GOT3 (cell line): ENCODE results near the gene WDR27.
"Not testable (repeated sequence)": the region's sequence is repeated elsewhere in the genome, so short reads cannot be mapped to it uniquely, and the experiment has no call there.

Experiments used
- DNase-seq: peaks from one replicate; lab custom pipeline; 2025; ENCODE audit warnings: mixed read lengths; lab: John Stamatoyannopoulos, UW

WDR27 gene

DNA sequence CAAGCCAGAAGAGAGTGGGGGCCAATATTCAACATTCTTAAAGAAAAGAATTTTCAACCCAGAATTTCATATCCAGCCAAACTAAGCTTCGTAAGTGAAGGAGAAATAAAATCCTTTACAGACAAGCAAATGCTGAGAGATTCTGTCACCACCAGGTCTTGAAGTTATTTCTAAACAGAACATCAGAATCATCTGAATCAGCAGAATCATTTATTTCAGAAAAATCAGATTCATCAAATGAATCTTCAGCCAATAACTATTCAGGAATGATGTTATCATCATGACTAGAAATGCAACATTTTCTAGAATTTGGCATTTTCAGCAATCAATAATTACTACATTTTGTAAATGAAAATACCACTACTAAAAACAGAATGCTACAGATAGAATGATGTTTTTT is 100.7 kb downstream of the WDR27 start:
- not testable (repeated sequence) for DNase-seq

DNA sequence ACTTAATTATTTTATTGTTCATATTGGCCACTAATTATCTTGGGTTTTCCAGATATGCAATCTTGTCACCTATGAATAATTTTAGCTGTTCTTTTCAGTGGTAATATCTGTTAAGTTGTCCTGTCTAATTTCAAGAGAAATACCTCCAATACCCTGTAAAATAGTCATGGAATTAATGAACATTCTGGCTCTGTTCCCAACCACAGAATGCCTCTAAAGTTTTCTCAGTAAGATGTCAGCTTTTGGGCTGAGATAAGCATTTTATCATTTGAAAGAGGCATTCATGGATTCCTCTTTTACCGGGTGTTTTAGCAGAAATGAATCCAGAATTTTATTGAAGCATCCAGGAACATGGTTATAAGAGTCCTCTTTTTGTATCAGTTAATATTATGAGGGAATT is 109.3 kb downstream of the WDR27 start:
- no peak for DNase-seq

DNA sequence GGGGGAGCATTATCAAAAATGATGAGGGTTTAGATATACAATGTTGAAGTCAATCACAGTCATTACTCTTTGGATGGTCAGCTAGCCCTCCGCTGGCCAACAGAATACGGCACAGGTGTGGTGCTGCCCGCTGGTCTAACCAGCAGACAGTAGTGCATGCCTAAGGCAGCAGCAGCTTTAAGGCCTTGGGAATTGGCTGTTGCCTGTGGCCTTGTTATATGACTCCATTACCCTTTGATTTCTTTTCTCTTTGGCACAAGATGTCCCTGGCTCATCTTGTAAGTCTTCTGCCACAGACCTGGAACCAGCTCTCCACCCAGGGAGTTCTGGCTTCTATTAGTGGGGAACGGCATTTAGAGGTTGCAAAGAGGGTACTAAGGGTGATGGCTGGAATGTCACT is 110.2 kb downstream of the WDR27 start:
- no peak for DNase-seq

DNA sequence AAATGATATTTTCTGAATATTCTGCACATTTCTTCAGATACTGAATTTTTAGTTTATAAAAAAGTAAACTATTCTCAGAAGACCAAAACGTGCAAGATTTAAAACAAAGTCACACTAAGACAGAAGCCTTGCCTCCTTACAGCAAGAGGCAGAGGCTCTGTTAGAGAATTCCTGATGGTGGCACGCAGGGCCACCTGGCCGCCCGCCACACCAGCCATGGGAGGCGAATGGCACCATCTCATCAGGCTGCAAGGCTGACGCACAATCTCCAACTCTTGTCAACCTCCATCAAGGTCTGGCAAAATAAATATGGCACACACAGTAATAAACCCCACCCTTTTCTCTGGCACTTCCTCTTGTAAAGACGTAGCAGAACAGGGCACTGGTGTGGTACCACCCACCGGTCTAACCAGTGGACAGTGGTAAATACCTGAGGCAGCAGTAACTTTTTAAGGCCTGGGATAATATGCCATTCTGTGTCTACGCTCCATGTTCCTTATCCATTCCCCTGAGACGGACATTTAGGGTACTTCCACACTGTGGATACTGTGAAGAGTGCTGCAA is 111.4 kb downstream of the WDR27 start:
- DNase-seq = no peak

DNA sequence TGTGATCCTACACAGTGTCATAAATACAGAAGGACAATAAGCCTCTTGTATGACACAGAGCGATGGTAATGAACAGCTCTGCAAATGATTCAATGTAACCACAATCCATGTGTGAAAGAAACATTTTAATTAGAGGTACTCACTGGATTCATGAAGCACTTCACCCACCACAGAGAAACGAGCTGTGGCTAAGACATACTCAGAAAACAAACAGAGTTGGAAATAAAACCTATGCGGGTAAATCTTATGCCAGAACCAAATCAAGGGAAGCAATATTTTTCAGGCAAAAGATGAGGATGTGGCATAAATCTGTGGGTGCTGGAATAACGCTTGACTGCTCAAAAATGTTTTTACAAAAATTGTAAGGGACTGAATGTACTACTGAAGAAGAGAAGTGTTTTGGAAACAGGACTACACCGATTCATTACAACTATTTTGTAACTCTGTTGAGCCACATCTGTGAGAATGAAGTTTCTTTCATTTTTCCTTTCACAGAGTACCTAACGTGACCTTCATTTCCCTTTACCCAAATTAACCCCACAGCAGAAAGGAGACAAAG is 112.1 kb downstream of the WDR27 start:
- DNase-seq = no peak

DNA sequence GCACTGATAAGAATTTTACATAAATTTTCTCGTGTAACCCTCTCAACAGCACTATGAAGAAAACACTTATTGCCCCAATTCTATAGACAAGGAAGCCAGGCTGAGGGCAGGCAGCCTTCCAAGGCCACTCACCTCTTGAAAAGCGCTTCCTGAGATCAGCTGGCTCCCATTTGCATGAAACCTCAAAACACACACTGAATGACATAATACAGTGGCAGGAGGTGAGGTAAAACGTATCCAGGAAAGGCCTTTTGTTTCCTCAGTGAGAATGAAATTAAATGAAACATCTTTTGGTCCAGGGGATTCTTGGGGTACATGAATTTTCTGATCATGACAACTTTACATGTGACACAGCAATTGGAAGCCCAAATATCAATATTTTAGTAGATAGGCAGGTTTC is 112.5 kb downstream of the WDR27 start:
- no peak for DNase-seq

DNA sequence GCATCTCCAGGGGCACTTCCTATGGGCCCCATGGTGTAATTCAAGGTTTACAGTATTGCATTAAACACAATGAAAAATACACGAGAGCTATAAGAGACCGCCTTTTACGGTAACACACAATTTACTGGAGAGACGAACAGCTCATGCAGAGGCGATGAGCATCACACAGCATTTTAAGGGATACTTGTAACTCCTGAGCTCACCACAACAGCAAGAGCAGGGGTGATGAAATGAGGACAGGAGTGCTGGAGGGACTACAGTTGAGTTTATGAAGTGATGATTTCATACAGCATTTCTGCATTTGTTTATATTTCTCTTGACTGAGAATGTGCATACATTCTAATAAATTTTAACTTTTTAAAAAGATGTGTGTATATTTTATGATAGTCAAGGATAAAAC is 113.9 kb downstream of the WDR27 start:
- DNase-seq = no peak

DNA sequence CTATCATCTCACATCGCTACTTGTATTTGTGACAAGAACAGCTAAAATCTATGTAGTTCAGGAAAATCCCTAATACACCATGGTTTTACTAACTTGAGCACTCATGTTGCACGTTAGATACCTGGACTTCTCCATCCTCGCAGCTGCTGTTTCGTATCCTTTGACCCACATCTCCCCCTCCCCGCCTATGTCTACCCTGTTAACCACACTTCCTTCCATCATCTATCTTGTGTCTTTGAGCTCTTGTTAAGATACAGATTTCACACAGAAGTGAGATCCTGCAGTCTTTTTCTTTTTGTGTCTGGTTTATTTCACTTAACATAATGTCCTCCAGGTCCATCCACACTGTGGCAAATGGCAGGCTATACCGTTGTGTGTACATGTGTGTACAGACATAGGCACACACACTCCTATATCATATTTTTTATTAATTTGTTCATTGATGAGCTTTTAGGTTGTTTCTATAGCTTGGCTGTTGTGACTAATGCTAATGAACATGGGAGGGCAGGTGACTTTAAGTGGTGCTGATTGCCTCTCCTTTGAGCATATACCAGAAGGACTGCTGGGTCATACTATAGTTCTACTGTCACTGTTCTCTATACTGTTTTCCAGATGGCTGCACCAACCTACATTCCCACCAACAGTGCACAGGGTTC is 117.8 kb downstream of the WDR27 start:
- DNase-seq = no peak

DNA sequence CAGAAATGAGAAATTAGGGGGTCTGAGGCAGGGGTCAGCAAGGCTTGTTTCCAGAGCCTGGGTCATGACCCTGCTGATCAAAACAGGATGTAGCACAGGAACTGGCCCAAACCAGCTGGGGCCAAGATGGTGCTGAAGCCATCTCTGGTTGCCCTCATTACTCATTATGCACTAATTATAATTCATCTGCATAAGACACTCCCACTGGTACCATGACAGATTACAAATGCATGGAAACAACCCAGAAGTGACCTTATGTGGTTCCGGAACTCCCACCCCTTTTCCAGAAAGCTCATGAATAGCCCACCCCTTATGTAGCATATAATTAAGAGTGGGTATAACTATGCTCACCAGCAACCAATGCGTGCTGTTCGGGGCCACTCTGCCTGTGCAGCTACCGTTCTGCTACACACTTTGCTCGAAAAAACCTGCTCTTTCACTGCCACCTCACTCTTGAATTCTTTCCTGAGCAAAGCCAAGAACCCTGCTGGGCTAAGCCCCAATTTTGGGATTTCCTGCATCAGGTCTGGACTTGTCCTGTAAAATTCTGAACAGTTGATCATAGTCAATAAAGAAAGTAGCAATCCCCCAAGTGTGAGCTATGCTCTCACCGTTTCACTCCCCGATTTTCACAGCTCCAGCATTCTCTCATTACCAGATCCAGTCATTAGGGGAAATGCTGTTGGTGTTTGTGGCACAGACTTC is 122.3 kb downstream of the WDR27 start:
- DNase-seq = no peak

DNA sequence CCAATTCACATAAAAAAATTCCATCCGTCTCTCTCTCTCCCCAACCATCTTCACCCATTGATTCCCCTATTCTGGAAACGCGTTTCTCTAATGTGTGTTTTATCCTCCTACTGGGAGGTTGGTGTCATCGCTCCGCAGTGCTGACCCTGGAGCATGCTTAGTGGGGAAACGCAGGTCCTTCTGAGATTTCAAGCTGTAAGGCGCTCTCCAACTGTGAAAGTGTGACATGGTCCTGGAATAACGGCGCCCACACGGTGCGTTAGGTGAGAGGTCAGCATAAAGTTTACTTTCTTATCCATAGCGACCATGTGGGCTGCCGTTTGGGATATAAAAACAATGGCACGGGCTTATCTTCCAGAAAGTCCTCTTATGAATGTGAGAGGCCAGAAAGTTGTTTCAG is 123.9 kb downstream of the WDR27 start:
- no peak for DNase-seq

DNA sequence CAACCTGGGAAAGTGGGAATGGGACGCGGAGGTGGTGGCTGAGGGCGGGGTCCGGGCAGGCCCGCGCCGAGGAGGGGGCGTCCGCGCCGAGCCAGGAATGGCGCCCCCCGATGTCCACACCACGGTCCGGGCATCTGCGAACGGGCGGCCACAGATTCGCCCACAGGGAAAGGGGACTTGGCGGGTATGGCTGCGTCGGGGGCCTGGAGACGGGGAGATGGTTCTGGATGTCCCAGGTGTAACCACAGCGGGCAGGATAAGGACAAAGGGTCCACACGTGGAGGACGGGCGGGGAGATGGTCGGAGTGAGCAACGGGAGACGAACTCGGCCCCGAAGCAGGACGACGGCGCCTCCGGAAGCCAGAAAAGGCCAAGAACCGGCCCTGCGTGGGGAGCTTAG is 124.6 kb downstream of the WDR27 start:
- no peak for DNase-seq

DNA sequence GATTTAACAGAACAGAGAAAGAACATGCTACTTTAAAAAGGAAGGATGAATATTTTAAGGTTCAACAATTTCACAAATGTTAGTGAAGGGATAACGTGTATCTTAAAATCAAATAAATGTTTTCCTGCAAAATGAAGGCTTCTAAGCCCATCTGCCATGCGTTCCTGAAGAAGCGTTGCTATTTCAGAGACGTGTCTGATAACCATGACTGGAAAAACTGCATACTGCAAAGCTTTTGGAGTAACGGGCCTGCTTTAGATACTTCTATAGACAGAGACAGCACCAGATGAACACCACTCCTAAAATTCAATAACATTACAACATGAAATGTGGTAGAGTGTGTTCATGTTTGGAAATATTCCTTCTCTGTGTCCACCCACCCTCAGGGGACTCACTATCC is 126.0 kb downstream of the WDR27 start:
- DNase-seq = no peak

DNA sequence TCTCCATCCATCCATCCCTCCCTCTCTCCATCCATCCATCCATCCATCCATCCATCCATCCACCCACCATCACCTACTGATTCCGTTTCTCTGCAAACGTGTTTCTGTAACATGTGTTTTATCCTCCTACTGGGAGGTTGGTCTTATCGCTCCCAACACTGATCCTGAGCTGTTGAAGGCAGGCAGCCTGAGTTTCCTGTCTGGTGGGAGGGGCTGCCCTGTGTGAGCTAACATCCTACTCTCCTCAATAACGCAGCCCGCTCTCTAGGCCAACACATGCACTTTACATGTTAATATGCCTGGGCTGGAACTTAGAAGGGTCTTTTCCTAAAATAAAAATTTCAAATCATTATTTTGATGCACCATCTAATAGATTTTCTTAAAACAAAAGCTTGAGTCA is 126.5 kb downstream of the WDR27 start:
- no peak for DNase-seq

DNA sequence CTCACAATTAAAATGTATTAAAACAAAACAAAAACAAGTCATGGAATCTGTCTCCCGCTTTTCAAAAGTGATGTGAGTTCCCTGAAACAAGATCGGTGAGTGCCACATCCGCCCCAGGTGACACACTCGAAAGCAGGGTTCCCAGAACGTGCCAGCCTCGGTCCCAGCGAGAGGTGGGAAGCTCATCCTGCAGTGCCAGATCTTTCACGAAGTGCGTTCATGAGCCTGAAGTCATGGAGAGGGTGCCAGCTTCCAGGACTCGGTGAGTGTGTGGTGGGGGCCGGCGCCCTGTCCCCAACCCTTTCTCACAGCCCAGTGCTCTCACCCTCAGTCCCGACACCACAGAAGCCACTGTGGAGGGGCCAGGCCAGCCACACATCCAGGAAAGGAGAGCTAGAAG is 127.4 kb downstream of the WDR27 start:
- no peak for DNase-seq

DNA sequence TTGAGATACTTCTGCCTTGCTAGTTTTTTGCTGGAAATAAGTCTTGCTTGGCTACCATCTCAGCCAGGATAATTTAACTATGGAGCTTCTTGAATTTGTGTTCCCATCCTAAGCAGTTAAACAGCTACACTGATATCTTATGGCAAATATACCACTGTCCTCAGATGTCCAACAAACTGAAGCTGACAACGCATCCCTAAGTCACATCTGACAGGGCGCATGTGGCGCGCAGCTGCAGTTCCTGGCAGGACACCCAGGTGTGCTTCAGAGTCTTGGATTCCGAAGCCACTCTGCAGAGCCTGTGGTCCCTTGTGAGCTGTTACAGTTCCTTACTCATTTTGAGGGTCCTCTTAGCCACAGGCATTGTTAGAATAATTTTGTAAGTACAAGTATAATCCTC is 127.9 kb downstream of the WDR27 start:
- DNase-seq = no peak

DNA sequence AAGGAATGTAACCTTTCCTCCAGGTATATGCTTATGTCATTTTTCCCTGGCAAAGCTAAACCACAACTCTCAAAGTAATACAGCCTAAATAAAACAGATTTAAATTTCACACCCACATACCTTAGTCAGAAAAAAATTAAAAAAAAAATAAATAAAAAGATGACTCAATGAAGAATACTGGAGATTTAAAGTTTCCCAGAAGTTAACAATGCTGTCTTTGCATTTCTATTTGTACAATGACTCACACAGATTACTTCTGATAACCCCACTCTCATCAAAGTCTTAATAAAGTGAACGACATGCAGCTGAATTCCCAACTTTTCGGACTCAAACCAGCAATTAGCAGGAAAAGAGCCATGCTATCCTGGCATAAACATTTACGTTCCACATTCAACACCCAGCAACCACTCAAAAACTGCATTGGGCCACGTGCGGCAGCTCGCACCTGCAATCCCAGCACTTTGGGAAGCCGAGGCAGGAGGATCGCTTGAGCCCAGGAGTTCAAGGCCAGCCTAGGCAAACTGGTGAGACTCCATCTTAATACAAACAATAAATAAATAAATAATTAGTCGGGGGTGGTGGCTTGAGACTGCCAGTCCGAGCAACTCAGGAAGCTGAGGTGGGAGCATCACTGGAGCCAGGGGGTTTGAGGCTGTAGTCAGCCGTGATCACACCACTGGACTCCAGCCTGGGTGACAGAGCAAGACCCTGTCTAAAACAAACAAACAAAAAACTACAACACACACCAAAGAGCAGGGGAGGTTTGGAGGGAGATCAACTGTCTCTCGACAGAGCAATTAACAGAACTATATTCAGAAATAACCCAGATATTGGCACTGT is 130.5 kb downstream of the WDR27 start:
- DNase-seq = no peak

DNA sequence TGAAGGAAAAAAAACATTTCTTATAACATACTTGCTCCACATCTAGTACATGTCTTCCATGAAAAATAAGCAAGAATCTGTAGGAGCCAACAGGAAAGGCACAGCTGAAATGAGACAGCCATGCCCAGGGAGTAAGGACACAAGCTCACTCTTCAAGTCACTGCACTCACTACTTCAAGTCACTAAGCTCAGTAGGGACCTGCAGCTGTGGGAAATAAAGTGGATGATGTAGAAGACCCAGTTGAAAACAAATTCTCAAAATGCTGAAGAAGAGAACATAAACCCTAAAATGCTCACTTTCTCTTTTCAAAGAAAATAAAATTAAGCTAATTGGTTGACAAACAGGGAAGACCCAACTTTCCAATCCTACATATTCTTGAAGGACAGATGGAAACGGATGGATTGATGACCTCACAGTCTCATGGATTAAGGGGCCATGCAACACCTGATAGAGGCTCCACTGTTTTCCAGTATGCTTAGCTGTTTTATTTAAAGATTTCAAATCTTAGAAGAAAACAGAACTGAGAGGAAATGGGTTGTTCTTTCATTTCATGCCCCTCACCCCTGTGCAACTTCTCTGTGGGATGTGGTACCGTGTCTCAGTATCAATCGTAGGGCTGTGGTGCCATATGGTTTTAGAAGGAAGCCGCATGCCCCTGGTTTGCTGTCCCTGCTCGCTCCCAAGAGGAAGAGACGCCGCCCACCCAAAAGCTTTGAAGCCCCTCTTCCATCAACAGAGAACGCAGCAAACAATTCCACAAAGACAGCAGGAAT is 133.3 kb downstream of the WDR27 start:
- no peak for DNase-seq

DNA sequence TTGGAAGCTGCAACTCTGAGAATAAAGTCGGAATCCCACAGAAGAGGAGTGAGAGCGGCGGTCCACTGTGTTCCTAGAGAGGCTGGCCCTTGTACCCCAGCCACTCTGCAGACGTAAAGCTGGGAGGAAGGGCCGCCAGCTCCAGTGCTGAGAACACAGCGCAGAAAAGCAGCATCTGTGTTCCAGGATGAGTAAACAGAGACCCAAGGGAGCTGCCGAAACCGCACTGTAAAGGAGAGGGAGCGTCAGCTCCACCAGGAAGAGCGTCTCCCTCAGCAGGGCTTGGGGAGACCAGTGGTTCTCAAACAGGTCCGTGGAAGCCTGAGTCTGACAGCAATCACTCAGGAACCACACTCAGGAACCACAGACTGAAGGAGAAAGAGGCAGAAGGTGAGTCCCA is 134.0 kb downstream of the WDR27 start:
- no peak for DNase-seq

DNA sequence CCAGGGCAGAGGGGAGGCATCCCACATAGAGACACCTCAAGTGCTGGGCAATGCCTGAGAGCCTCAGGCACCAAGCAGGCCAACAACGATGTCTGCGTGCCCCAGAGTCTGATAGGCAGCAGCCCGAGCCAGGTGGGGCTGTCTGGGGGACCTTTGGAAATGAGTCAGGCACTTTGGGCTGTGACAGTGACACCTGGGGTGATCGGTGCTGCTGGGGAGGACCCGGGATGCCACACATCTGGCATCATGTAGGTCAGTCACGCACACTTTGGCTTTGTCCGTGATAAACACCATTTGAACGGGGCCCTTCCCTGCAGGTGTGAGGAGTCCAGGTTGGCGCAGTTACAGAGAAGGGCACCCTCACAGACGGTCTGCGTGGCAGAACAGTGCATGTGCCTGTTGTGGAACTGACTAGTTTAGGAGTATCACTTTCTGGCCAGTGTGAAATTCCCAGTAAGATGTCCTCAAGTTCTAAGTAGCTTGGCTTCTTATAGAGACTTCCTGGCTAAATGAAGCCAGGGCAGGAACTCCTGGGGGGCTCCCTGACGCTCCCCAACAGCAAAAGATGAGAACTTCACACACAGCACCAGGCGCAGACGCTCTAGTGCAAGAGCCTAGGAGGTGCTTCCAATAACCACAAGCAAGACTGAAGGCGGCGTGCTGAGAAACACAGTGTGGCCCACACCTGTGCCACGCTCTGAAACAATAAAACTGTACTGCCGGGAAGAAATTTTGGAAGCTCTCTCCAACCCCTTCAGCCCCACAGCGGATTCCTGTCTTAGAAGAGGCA is 134.7 kb downstream of the WDR27 start:
- DNase-seq = no peak

DNA sequence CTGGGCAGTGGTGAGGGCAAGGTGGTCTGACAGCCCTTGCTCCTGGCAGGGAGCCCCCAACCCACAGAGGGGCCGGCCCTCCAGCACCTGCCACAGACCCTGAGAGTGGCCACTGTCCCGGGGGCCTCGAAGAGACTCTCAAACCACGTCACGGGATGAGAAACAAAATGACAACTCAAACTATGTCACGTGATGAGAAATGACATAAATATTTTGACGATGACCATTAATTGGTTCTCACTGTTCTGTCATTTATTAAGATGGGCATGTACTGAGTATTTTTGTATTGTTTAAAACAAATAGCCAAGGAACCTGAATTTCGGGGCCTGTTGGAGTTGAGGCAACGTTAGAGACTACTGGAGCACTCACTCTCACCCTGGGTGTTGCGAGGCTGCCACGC is 135.5 kb downstream of the WDR27 start:
- DNase-seq = no peak
